GM18498 (cell line): Measurements from ENCODE around the gene ARHGAP26.
A peak's percentile ranks its signal among the peaks of the same experiment; 100 is the strongest.

Experiments
- ATAC-seq: cut with Tn5 transposase; IDR thresholded peaks from one replicate; pipeline ENCODE4 v1.9.1; 2021; ENCODE audit warnings: mild to moderate bottlenecking, moderate library complexity; ENCODE audit not compliant: unreplicated experiment

The ARHGAP26 gene

DNA sequence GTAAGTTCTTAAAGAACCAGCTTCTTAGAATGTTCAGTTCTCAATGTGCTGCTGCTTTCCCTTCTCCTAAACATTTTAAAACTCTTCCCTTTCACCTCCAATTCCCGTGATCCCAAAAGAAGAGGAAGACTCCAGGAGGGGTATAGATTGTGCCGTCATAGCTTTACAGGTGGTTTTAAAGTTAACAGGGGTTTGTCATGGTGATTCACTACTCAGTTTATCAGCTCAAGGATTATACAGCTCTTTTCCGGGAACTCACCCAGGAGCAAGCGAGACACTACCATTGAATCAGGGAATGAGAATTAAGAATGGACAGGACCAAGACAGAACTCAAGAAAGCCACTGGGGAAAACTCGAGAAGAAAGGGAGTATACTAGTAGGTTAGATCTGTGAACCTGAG lies 454.5 kb downstream of the ARHGAP26 start:
- ATAC-seq, result no peak

DNA sequence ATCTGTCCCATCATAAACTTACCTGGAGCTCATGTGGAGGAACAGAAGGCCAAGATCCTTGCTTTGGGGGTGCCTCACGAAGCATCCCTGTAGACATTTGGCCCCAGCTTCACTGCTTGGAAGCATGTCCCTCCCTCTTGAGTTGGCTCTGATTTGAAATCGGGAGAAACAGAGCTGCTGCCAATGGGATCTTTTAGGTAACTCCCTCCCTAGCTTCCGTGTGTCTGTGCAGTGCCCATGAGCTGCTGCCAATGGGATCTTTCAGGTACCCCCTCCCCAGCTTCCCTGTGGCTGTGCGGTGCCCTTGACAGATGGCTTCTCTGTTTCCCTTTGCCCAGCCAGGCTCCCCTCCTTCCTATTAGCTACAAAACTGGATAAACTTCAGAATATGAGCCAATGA lies 455.3 kb downstream of the ARHGAP26 start:
- ATAC-seq, result no peak

DNA sequence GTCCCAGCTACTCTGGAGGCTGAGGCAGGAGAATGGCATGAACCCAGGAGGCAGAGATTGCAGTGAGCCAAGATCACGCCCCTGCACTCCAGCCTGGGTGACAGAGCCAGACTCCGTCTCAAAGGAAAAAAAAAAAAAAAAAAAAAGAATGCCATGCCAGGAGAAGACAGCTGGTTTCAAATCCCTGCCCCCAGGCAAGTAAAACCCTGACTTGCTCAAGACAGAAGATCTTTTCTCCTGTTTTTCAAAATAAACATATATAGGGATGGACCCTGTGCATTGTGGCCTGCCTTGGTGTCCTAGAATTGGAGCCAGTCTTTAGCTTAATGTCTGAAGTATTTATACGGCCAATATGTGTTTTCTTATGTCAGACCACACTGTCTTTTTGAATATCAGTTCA lies 456.2 kb downstream of the ARHGAP26 start:
- ATAC-seq, result no peak

DNA sequence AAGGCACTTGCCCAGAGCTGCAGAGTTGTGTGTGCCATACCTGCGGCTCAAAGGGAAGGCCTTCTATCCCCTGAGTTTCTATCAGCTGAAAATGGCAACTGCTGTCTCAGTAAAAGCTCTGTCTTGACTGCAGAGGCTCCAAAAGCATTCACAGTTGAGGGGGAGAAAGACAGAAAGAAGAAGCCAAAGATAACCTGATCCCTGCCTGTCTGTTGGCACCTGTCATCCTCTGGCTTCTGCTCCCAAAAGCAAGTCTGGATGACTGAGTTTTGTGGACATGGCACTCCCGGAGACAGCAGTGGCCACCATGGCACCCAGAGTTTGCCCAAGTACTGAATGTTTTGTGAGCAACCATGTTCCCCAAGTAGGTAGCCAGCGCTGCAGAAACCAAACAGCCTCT lies 456.7 kb downstream of the ARHGAP26 start:
- no peak for ATAC-seq

DNA sequence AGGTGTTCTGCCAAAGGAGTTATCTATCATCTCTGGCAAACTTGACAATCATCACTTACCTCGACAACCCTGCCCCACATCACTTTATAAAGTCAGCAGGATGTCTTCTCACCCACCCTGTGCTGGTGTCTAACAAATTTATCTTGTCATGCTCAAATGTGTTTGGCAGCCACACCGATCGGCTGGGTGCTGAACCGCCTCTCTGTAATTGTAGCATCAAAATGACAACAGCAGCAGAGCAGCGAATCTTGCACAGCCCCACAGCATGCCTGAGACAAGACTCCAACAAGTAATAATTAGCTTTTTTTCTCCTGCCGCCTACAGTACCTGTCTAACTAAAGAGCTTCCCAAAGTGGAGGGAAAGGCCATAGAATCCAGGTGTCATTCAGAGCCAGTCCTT lies 457.1 kb downstream of the ARHGAP26 start:
- ATAC-seq, result no peak

DNA sequence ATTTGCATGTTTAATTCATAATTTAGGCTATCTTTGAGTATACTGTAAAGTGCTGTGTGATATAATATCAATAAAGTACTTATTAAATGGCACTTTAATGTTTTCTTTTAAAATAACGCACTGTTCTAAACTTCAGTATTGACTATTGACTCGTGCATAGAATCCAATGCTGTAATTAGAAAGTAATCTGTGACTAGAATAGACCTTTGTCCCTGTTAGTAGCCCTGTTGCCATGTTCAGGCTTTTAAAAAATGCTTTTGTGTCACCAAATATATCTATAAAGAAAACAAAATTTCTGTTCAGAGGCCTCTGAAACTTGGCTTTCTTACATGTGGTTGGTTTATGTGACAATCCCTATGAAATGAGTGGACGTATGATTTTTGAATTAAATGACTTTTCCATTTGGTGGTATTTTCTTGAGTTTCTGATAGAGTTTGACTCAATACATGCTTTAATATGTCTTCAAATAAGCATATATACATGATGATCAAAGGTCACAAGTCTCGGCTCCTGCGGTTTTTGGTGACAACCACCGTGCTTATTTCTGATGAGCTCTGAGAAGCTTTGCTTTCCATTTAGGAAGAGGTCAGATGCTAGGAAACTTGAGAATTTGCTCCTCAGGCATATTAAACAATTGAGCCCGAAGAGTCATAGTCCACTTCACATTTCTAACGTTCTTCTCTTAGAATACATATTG lies 458.6 kb downstream of the ARHGAP26 start:
- no peak for ATAC-seq

DNA sequence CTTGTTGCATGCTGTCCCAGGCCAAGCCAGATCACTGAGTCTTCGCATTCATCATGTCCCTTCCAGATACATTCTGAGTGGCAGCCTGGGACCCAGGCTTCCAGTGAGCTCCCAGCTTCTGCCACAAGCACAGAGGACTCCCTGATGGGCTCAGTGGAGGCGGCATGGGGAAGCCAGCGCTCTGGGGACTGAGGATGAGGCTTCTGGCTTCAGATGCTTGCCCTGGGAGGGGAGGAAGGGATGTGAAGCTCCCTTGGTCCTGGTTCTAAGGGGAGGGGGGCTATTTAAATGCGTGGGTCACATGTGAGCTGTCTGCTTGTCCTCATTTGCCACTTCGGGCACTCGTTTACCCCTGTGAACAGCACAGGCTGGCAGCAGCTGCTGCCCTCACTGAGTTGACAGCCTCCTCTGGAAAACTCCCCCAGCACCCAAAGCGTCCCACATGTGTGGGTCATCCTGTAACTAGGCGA lies 459.3 kb downstream of the ARHGAP26 start:
- peak; percentile 45 for ATAC-seq

DNA sequence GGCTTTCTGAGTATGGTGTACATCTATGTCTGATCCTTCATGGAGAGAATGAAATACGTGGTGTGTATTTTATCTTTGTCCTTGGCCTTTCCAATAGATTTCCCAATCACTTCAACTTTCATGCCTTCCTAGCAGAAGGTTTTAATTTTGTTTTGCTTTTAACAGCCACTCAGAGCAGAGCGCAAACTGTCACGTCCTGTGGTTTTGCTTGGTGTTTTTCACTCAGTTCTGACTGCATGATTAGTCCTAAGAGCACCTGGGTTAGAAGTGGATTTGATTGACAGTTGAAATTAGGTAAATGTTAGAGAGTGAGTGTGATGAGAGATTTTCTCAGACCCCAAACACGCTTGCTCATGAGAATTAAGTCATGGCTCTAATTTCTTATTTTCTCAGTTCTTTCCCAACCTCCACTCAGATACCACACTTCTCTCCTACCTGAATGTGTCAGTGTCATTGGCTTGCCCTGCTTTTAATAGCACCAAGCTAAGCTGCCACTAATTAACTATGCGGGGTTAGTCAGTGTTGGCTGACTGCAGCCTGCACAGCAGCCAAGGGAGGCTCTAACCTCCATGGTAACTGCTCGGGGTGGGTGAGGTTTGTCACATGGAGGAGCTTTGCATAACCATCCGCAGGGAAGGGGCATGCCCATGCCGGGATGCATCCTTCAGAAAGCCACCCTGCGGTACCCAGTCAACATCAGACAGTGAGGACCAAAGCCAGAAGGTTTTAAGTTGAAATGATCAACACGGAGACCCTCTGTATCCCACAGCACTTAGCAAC lies 459.9 kb downstream of the ARHGAP26 start:
- ATAC-seq, result peak; percentile 85

DNA sequence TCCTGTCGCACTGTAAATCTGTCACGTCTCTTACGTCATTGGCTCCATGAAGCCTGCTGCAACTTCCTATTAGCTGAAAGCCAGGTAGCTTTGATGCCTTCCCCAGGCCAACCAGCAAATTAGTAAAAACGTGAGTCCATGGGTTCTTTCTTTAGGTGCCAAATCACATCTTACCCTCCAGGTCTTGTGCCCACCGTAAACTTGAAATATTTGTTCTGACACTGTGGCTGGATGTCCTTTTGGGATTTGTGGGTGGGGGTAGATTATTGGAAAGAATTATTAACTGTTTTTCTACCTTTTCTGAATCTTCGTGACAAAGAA lies 460.5 kb downstream of the ARHGAP26 start:
- ATAC-seq, result no peak

DNA sequence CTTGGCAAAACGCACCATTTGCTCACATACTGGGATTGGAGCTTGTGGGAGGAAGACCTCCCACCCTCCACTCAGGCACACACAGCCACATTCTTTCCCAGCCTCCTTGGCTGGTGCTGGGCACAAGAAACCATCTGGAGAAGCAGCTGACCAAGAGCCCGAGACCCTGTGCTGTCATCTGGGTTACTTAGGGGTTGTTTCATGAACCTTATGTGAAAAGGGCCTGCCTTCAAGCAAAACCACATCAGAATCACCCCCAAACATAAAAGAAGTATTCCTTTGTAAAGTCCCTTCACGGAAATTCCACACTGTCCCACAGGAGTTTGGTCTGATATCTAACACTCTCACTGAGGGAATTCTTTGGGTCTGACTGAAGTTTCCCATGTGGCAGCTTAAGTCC lies 461.2 kb downstream of the ARHGAP26 start:
- ATAC-seq, result no peak

DNA sequence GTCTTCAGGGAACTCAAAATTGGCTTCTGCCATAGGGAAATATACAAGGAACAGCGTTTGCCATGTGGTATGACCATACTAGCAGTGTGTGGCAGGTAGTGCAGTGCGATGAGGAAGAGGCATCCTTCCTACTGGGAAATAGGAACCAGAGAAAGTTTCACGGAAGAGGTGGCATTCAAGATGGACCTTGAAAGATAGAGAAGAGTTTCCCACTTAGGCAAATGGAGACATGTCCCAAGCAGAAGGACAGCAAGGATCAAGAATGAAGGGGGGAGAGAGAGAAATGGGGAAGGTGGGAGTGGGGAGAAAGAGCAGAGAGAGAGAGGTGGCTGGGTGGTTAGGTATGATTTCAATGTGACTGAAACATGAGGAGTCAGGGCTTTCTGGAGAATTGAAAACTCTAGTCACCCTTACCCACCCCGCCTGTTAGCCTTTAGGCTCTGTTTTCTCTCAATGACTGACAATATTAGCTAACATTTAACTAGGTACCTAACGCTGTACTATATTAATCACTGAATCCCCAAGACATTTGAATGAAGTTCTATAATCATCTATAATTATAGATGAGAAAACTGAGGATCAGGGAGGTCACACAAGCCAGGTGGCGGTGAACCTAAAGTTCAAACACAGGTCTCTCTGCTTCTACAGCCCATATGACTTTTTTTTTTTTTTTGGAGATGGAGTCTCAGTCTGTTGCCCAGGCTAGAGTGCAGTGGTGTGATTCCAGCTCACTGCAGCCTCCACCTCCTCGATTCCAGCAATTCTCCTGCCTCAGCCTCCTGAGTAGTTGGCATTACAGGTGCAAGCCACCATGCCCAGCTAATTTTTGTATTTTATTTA lies 462.0 kb downstream of the ARHGAP26 start:
- ATAC-seq, result no peak

DNA sequence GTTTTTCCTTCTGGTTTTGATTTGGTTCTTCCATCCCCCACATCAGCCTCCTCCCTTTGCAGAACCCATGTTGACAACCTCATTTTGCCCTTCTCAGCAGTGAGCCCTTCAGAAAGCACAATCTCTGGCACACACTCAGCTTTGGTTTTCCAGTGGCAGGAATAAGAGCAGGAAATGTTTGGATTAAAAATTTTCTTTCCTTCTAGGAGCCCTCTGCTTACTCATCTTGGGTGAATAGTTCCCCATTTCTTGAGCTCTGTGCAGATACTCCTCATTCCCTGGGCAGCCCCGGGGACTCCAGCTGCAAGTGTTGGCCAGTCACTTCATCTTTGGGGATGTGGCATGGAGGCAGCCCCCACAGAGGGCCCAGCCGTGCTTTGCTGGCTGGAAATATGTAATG lies 462.9 kb downstream of the ARHGAP26 start:
- no peak for ATAC-seq

DNA sequence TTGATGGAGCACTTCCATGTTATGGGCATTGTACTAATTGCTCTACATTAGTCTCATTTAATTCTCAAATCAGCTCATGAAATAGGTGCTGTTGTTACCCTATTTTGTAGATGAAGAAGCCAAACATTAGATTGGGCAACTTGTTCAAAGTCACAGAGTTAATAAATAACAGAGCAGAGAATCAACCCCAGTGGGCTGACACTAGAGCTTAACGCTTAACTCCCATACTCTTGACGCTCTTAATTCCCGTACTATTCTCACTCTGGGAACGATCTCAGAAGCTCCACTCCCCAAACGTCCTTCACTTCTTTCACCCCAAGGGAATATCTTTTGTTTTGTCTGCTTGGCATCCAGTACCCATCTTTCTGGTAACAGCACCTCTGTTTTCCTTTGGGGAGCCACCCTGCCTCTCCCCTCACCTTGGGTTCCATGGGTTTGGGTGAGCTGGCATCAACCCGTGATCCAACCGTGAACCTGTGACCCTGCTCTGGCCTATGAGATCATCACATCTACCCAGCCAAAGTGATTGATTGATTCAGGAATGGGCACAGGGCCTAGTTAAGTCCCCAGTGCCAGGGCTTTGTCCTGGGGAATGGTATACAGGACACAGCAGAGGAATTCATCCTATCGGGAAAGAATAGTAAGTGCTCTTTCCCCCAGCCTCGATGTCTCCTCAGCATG lies 464.1 kb downstream of the ARHGAP26 start:
- ATAC-seq, result no peak

DNA sequence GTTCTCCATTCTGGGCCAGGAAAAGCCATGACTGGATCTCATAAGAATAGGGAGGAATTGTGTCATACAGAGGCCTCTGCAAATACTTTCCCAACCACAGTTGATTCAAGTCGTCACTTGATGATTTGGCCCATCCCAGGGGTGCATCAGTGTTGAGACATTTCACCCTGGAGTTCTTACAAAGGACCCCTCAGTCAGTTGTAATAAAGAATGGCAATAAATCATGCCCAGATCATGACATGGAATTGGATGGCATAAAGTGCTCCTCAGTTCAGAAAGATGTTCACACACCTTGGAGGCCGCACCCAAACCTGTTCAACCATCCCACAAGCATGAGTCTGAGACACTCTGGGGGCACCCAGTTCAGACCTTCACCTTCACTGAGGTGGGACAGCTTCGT lies 465.2 kb downstream of the ARHGAP26 start:
- no peak for ATAC-seq

DNA sequence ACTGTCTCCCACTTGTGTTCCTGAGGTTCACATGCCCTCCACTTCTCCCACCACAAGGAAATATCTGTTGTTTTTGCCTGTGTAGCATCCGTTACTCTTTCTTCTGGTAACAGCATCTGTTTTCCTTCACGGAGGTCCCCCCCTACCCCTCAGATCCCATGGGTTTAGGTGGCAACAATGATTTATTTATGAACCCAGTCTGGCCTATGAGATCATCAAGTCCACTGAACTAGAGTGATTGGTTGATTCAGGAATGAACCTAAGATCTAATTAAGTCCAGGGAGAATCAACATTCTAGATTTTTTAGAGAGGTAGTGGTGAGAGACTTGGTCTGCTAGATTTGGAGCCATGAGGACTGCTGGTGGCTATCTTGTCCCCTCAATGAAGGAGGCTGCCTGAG lies 466.5 kb downstream of the ARHGAP26 start:
- no peak for ATAC-seq

DNA sequence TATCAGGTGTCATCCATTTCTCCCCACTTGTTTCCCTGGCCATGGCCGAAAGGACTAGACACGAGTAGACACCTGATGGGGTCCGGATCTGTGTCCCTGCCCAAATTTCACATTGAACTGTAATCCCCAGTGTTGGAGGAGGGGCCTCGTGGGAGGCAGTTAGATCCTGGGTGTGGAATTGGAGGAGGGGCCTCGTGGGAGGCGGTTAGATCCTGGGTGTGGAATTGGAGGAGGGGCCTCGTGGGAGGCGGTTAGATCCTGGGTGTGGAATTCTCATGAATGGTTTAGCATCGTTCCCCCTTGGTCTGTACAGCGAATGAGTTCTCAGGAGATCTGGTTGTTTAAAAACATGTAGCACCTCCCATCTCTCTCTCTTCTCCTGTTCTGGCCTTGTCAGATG lies 467.5 kb downstream of the ARHGAP26 start:
- no peak for ATAC-seq

DNA sequence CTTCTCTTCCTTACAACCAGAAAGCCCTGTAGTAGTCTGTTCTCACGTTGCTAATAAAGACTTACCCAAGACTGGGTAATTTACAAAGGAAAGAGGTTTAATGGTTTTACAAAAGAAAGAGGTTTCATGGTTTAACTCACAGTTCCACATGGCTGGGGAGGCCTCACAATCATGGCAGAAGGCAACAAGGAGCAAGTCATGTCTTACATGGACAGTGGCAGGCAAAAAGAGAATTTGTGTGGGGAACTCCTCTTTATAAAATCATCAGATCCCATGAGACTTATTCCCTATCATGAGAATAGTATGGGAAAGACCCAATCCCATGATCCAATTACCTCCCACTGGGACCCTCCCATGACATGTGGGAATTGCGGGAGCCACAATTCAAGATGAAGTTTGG lies 468.4 kb downstream of the ARHGAP26 start:
- ATAC-seq, result no peak

DNA sequence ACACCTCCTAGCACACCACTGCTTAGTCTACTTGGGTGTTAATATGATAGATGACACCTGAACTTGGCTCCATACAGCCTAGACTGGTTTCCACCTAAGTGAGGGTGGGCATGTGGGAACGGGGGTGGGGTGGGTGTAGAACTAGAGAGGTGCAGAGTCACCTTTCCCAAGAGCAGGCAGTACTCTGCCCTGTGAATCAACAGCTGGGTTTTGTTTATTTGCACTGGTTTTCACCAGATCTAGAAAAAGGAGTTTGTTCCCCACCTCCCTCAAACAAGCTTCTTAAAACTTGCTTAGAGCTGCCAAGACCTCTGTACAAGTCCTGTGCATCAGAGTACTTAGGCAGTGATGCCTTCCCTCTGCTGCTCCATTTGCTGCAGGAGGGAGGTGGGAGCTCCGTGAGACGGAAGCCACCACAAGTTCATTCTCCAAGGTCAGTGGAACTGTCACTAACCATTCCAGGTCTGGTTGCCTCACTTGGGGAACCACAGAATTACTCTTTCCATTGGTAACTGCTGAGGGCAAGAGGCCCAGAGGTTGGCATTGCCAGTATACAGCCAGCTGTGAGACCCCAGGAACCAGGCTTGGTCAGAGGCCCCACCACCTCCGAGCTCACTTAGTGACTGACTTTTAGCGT lies 469.8 kb downstream of the ARHGAP26 start:
- ATAC-seq, result no peak

DNA sequence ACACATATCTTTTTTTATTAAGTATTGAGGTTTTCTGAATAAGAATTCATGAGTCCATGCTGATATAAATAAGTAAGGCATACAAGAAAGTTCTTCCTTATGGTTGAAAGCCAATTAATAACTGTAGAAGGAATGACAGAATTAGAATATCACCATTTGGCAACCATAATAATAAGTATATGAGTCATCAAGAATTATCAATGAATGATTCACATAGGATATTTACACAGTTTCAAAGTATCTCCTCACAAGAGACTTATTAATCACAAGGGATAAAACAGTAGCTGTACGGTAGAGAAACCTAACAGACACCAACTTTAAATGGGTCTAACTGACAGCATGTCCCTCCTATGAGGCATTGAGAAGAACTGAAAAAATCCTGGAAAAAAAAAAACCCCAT lies 471.7 kb downstream of the ARHGAP26 start:
- ATAC-seq, result no peak

DNA sequence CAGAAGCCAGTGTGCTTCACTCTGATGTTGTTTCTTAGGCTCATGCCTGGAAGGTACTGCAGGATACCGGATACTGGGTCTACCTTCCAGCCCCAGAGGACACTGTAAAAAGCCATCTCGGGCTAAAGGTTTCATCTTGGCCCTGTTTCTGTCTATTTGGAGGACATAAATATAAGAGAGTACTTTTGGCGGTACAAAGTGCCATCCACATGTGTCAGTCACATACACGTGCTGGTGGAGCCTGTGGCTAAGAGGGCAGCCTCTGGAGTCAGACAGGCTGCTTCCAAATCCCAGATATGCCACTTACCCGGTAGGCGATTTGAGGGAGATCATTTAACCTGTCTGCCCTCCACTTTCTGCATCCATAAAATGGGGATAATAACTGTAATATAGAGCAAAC lies 472.9 kb downstream of the ARHGAP26 start:
- no peak for ATAC-seq
